ENCODE data around the gene TMEM234.

- no peak for TF ChIP-seq HDGF (IDR thresholded peaks at IDR 0.05; ENCODE audit: borderline replicate concordance)
- no peak for TF ChIP-seq FOXA1 (IDR thresholded peaks at IDR 0.05)
- TF ChIP-seq SP1 (IDR thresholded peaks at IDR 0.05): no peak
- no peak for TF ChIP-seq PKNOX1 (IDR thresholded peaks at IDR 0.05)
- TF ChIP-seq BHLHE40 (IDR thresholded peaks at IDR 0.05; ENCODE audit: borderline replicate concordance): no peak
- TF ChIP-seq FOXK2 (IDR thresholded peaks at IDR 0.05): no peak
- no peak for TF ChIP-seq ARNT (IDR thresholded peaks at IDR 0.05)
Observed at GRCh38 chr1:32257227-32257508, 35.0 kb upstream of the TMEM234 start.
